ENCODE data around the gene HPCA. TPM values are rescaled to one million over a fixed set of nuclear protein-coding genes. Genes with fewer than 3 reads are reported as not detected.

Gene HPCA
- total RNA-seq, 1 experiment from 2014 or later, result 1.2 TPM

DNA sequence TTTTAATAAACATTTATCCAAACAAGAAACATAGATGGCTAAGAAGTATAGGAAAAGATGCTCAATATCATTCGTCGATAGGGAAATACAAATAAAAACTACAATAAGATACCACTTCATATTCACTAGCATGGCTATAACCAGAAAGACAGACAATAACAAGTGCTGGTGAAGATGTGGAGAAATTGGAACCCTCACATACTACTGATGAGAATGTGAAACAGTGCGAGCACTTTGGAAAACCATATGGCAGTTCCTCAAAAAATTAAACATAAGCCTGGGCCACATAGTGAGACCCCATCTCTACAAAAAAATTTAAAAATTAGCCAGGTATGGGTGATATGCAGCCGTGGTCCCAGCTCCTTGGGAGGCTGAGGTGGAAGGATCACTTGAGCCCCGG lies 24.0 kb downstream of the HPCA start:
- in situ Hi-C loops (cut with HindIII; ENCODE audit: low pct_unique_long_range_greater_than_20kb, low sequenced_read_pairs), result no loop called here
- no TSS peak for BruUV-seq (replicated peaks)
- no peak for ATAC-seq

DNA sequence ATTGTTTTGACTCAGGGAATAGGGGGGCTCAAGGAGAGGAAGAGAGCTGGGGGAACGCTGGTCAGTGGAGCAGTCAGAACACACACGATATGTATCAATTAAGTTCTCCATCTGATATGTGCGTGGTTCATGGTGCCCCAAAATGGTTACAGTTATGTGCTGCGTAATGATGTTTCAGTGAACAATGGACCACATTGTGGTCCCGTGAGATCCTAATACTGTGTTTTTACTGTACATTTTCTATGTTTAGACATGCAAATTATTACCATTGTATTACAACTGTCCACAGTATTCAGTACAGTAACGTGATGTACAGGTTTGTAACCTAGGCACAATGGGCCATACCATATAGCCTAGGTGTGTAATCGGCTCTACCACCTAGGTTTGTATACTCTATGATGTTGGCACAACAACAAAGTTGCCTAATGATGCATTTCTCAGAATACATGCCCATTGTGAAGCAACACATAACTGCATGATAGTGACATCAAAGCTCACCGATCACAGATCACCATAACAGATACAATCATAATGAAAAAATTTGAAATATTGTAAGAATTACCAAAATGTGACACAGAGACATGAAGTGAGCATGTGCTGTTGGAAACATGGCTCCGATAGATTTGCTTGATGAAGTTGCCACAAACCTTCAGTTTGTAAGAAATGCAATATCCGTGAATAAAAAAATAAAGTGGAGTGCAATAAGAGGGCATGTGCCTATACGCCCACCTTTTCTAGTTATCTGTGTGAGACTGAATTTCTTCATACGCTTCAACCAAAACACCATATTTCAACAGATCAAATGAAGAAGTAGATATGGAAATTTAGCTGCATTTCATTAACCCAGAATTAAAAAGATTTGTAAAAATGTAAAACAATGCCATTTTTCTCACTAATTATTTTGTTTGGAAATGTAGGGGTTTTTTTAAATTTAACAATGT lies 29.7 kb downstream of the HPCA start:
- H3K27me3 ChIP-seq (ENCODE audit: control insufficient read depth, insufficient read depth, low read length), result no peaks in the 10 kb centered on the region
- H3K9me3 ChIP-seq (ENCODE audit: control insufficient read depth, insufficient read depth, low read depth, low read length), result no peaks in the 10 kb centered on the region
- ATAC-seq (no peak), DNase-seq (ENCODE audit: low read depth, low spot score) (no peak)
- TF ChIP-seq SIN3A (IDR thresholded peaks at IDR 0.05; ENCODE audit: borderline replicate concordance, insufficient read depth, low read depth, low read length), result no peak
- TF ChIP-seq, protein P1, sequence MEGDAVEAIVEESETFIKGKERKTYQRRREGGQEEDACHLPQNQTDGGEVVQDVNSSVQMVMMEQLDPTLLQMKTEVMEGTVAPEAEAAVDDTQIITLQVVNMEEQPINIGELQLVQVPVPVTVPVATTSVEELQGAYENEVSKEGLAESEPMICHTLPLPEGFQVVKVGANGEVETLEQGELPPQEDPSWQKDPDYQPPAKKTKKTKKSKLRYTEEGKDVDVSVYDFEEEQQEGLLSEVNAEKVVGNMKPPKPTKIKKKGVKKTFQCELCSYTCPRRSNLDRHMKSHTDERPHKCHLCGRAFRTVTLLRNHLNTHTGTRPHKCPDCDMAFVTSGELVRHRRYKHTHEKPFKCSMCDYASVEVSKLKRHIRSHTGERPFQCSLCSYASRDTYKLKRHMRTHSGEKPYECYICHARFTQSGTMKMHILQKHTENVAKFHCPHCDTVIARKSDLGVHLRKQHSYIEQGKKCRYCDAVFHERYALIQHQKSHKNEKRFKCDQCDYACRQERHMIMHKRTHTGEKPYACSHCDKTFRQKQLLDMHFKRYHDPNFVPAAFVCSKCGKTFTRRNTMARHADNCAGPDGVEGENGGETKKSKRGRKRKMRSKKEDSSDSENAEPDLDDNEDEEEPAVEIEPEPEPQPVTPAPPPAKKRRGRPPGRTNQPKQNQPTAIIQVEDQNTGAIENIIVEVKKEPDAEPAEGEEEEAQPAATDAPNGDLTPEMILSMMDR (IDR thresholded peaks at IDR 0.05), result no peak
- H3K4me3 ChIP-seq (ENCODE audit: low read depth in 2 of 2, low read length in 2 of 2), result no peak overlapping the region
- intact Hi-C loops (cut with micrococcal nuclease; ENCODE audit: unreplicated experiment), result no loop called here
- ChIA-PET POLR2A (no interaction called here), CTCF (no interaction called here)
- in situ Hi-C loops (cut with HindIII; ENCODE audit: low pct_unique_long_range_greater_than_20kb, low sequenced_read_pairs), result no loop called here
- no TSS peak for BruUV-seq (replicated peaks)
- H3K4me1 ChIP-seq (ENCODE audit: control insufficient read depth, insufficient read depth, low read length), result no peaks in the 10 kb centered on the region
- H3K27ac ChIP-seq (ENCODE audit: low read length), result no peak overlapping the region
- no peaks in the 10 kb centered on the region for H3K36me3 ChIP-seq (ENCODE audit: control insufficient read depth, insufficient read depth, low read length)

More for the DNA sequence above, 24.0 kb downstream of the HPCA start:
- ChIA-PET CTCF (no interaction called here), POLR2A (no interaction called here)
- Histone ChIP-seq H3K27ac (ENCODE audit: low read length) (no peak overlapping the region), H3K4me1 (ENCODE audit: control insufficient read depth, insufficient read depth, low read length) (no peaks in the 10 kb centered on the region), H3K9me3 (ENCODE audit: control insufficient read depth, insufficient read depth, low read depth, low read length) (no peaks in the 10 kb centered on the region), H3K36me3 (ENCODE audit: control insufficient read depth, insufficient read depth, low read length) (no peaks in the 10 kb centered on the region), H3K4me3 (ENCODE audit: low read depth in 2 of 2, low read length in 2 of 2) (no peak overlapping the region), H3K27me3 (ENCODE audit: control insufficient read depth, insufficient read depth, low read length) (no peaks in the 10 kb centered on the region)
- DNase-seq (ENCODE audit: low read depth, low spot score), result no peak
- intact Hi-C loops (cut with micrococcal nuclease; ENCODE audit: unreplicated experiment), result no loop called here
- TF ChIP-seq SIN3A (IDR thresholded peaks at IDR 0.05; ENCODE audit: borderline replicate concordance, insufficient read depth, low read depth, low read length) (no peak), TCF7L2 (IDR thresholded peaks at IDR 0.05; ENCODE audit: low read depth, low read length) (no peak), POLR2AphosphoS5 (IDR thresholded peaks at IDR 0.05; ENCODE audit: low read depth, low read length) (no peak)
- TF ChIP-seq, protein P2, sequence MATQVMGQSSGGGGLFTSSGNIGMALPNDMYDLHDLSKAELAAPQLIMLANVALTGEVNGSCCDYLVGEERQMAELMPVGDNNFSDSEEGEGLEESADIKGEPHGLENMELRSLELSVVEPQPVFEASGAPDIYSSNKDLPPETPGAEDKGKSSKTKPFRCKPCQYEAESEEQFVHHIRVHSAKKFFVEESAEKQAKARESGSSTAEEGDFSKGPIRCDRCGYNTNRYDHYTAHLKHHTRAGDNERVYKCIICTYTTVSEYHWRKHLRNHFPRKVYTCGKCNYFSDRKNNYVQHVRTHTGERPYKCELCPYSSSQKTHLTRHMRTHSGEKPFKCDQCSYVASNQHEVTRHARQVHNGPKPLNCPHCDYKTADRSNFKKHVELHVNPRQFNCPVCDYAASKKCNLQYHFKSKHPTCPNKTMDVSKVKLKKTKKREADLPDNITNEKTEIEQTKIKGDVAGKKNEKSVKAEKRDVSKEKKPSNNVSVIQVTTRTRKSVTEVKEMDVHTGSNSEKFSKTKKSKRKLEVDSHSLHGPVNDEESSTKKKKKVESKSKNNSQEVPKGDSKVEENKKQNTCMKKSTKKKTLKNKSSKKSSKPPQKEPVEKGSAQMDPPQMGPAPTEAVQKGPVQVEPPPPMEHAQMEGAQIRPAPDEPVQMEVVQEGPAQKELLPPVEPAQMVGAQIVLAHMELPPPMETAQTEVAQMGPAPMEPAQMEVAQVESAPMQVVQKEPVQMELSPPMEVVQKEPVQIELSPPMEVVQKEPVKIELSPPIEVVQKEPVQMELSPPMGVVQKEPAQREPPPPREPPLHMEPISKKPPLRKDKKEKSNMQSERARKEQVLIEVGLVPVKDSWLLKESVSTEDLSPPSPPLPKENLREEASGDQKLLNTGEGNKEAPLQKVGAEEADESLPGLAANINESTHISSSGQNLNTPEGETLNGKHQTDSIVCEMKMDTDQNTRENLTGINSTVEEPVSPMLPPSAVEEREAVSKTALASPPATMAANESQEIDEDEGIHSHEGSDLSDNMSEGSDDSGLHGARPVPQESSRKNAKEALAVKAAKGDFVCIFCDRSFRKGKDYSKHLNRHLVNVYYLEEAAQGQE (IDR thresholded peaks at IDR 0.05; ENCODE audit: insufficient read depth in 1 of 2, low read depth in 2 of 2, low read length in 1 of 2), result no peak
- TF ChIP-seq, protein P1 (IDR thresholded peaks at IDR 0.05), result no peak
